Progenitor cell of endocrine pancreas (in vitro differentiated cells): ENCODE results near the gene ADGRL3. TPM values are rescaled to one million over a fixed set of nuclear protein-coding genes. Genes with fewer than 3 reads are reported as not detected.
"Not testable (repeated sequence)": the region's sequence is repeated elsewhere in the genome, so short reads cannot be mapped to it uniquely, and the experiment has no call there.

ENCODE experiments used
- DNase-seq: peaks from one replicate; pipeline ENCODE4 v3.0.0; 2021; ENCODE audit warnings: low spot score; ENCODE audit not compliant: unreplicated experiment
- H3K27ac Mint-ChIP-seq: 2 replicates; pipeline ENCODE4 v1.8.0; 2021; ENCODE audit warnings: mild to moderate bottlenecking, moderate library complexity, mixed read lengths
- H3K27me3 Mint-ChIP-seq: 2 replicates; pipeline ENCODE4 v1.8.0; 2021; ENCODE audit warnings: mixed read lengths
- H3K36me3 Mint-ChIP-seq: 2 replicates; pipeline ENCODE4 v1.8.0; 2022; ENCODE audit warnings: mixed read lengths; ENCODE audit not compliant: insufficient read depth
- H3K4me1 Mint-ChIP-seq: 2 replicates; pipeline ENCODE4 v1.8.0; 2021; ENCODE audit warnings: low read depth, mixed read lengths
- H3K4me3 Mint-ChIP-seq: 2 replicates; pipeline ENCODE4 v1.8.0; 2021; ENCODE audit warnings: low read depth, mild to moderate bottlenecking, moderate library complexity, mixed read lengths
- H3K9me3 Mint-ChIP-seq: 2 replicates; pipeline ENCODE4 v1.8.0; 2021; ENCODE audit warnings: low read depth, mixed read lengths
- total RNA-seq: library from RNA; stranded (reverse); gene quantifications from 2 replicates; pipeline ENCODE4 v1.2.1, GENCODE V29; 2021
- TF ChIP-seq, protein P1 (sequence below): fragments of 200-600 bp; sonication (generic); IDR thresholded peaks from one replicate; pipeline ENCODE4 v1.5.0; 2021; ENCODE audit warnings: antibody characterized with exemption, mild to moderate bottlenecking; ENCODE audit not compliant: unreplicated experiment

The ADGRL3 gene
- total RNA-seq, 1 donor from 2014 or later, result 5.6 TPM

DNA sequence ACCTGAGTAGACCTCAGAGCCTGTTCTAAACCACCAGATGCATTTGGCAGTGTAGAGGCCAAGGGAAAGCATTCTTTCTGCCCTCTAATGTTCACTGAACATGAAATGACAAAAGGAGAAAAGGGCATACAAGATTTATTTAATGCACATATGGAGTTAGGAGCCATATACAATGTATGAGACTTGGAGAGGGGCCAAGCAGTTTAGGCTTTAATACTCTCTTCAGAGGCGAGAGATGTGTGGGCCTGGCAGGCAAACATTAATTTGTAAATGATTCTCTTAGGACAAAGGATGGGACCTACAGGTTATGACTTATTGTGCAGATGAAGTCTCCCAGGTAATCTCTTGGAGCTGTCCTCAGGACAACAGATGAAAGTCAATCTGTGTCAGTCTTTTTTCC is 631.9 kb downstream of the ADGRL3 start:
- H3K36me3 Mint-ChIP-seq, result no peaks in the 10 kb centered on the region
- TF ChIP-seq, protein P1, sequence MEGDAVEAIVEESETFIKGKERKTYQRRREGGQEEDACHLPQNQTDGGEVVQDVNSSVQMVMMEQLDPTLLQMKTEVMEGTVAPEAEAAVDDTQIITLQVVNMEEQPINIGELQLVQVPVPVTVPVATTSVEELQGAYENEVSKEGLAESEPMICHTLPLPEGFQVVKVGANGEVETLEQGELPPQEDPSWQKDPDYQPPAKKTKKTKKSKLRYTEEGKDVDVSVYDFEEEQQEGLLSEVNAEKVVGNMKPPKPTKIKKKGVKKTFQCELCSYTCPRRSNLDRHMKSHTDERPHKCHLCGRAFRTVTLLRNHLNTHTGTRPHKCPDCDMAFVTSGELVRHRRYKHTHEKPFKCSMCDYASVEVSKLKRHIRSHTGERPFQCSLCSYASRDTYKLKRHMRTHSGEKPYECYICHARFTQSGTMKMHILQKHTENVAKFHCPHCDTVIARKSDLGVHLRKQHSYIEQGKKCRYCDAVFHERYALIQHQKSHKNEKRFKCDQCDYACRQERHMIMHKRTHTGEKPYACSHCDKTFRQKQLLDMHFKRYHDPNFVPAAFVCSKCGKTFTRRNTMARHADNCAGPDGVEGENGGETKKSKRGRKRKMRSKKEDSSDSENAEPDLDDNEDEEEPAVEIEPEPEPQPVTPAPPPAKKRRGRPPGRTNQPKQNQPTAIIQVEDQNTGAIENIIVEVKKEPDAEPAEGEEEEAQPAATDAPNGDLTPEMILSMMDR, result no peak
- H3K4me1 Mint-ChIP-seq, result no peaks in the 10 kb centered on the region
- no peak overlapping the region for H3K4me3 Mint-ChIP-seq
- no peaks in the 10 kb centered on the region for H3K27me3 Mint-ChIP-seq
- DNase-seq, result no peak
- no peak overlapping the region for H3K27ac Mint-ChIP-seq
- no peaks in the 10 kb centered on the region for H3K9me3 Mint-ChIP-seq

DNA sequence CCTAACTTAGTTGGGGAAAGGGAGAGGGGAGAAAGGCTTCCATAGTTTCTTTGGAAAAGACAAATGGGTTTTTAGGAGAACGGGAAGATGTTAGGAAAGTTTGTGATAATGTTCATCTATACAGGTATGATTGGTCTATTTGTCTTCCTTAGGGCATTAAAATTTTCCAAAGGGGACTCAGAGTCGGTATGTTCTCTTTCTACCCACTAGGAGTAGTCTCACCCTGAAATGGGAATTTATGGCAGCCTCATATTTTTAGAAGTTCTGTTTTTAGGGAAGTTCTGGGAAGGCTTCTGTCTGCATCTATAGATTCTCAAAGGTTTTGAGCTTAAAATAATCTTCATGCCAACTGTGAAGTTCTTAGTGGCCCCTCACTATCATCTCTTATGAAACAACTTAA is 637.3 kb downstream of the ADGRL3 start:
- H3K4me3 Mint-ChIP-seq, result no peak overlapping the region
- H3K27ac Mint-ChIP-seq, result no peak overlapping the region
- H3K4me1 Mint-ChIP-seq, result no peaks in the 10 kb centered on the region

DNA sequence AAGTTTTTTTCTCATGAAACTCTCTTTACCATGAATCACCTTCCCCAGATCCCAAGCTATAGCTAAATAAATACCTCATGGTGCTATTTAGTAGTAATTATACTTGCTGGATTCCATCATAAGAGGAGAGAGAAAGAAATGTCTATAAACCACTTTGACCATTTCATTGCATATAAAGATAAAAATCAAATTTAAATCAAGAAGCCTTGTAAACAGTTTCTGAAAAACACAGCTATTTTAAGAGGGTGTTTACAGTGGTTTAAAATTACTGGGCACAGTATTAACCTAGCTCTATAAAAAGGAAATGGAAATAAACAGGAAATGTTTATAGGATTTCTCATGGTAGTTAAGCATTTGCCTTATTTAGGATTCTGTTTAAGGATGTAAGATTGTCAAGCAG is 637.9 kb downstream of the ADGRL3 start:
- Mint-ChIP-seq H3K36me3 (no peaks in the 10 kb centered on the region), H3K9me3 (no peaks in the 10 kb centered on the region), H3K27me3 (no peaks in the 10 kb centered on the region), H3K4me1 (no peaks in the 10 kb centered on the region), H3K4me3 (no peak overlapping the region), H3K27ac (no peak overlapping the region)
- TF ChIP-seq, protein P1, result no peak
- DNase-seq, result no peak

More for the DNA sequence above, 637.3 kb downstream of the ADGRL3 start:
- TF ChIP-seq, protein P1, result no peak
- H3K36me3 Mint-ChIP-seq, result no peaks in the 10 kb centered on the region
- no peaks in the 10 kb centered on the region for H3K9me3 Mint-ChIP-seq
- no peaks in the 10 kb centered on the region for H3K27me3 Mint-ChIP-seq
- no peak for DNase-seq

DNA sequence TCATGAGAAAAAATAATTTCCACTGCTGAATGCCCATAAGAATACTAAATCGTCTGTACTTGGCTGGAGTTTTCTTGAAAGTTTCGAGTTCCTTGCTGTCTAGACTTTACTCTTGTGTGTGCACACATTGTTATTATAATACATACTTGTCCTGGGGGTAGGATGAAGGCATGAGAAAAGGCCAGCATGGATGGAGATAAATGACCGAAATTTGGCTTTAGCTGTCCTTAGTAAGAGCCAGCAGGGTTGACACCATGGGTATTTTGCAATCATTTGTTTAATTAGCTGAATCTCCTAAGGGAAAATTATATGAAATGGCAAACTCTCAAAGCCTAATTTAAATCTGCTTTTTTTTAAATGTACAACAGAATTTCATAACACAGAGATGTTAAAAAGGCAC is 641.6 kb downstream of the ADGRL3 start:
- DNase-seq, result no peak
- no peaks in the 10 kb centered on the region for H3K9me3 Mint-ChIP-seq
- no peaks in the 10 kb centered on the region for H3K4me1 Mint-ChIP-seq
- H3K4me3 Mint-ChIP-seq, result no peak overlapping the region
- H3K27ac Mint-ChIP-seq, result no peak overlapping the region
- no peaks in the 10 kb centered on the region for H3K27me3 Mint-ChIP-seq
- no peaks in the 10 kb centered on the region for H3K36me3 Mint-ChIP-seq
- TF ChIP-seq, protein P1, result no peak

DNA sequence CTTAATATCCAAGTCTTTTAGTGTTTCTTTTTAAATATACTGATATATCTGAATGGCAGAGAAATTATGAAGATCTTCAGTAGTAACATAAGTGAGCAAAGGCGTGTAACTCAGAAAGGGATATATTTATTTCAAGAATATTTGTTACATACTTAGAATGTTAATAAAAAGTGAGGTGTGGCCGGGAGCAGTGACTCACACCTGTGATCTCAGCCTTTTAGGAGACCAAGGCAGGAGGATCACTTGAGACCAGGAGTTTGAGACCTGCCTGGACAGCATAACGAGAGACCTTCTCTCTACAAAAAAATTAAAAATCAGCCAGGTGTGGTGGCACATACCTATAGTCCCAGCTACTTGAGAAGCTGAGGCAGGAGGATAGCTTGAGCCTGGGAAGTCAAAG is 651.0 kb downstream of the ADGRL3 start:
- Mint-ChIP-seq H3K27ac (no peak overlapping the region), H3K27me3 (no peaks in the 10 kb centered on the region), H3K9me3 (no peaks in the 10 kb centered on the region), H3K4me3 (no peak overlapping the region), H3K36me3 (no peaks in the 10 kb centered on the region), H3K4me1 (no peaks in the 10 kb centered on the region)
- TF ChIP-seq, protein P1, result no peak
- no peak for DNase-seq

DNA sequence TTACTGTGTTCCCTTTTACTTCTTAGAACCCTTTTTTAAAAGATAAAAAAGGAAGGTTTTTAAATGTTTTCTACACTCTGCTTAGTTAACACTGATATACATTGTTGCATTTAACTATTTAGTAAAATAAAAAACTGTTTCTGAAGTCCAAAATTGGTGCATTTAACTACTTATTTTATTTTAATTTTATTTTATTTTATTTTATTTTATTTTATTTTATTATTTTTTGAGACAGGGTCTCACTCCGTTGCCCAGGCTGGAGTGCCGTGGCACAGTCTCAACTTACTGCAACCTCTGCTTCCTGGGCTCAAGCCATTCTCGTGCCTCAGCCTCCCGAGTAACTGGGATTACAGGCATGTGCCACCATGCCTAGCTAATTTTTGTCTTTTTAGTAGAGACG is 652.0 kb downstream of the ADGRL3 start:
- H3K4me1 Mint-ChIP-seq, H3K27me3 Mint-ChIP-seq, H3K36me3 Mint-ChIP-seq, H3K9me3 Mint-ChIP-seq, H3K27ac Mint-ChIP-seq, H3K4me3 Mint-ChIP-seq, DNase-seq: not testable (repeated sequence)
